HEK293 (cell line): ENCODE measurements around the gene SRPK3.

ENCODE experiments used
- CTCF ChIP-seq: fragments of 450-650 bp; formaldehyde crosslinking; IDR thresholded peaks from 2 replicates; pipeline ENCODE4 v1.5.1; 2016; ENCODE audit warnings: missing biosample characterization, missing genetic modification characterization
- ZBTB10 ChIP-seq: fragments of 450-650 bp; formaldehyde crosslinking; IDR thresholded peaks from 2 replicates; pipeline ENCODE4 v1.5.1; 2016; ENCODE audit warnings: missing biosample characterization, missing genetic modification characterization
- ZBTB21 ChIP-seq: fragments of 450-650 bp; formaldehyde crosslinking; IDR thresholded peaks from 2 replicates; pipeline ENCODE4 v1.5.1; 2017; ENCODE audit warnings: missing biosample characterization, missing genetic modification characterization
- ZEB2 ChIP-seq: fragments of 450-650 bp; formaldehyde crosslinking; IDR thresholded peaks from 2 replicates; pipeline ENCODE4 v1.5.1; 2016; ENCODE audit warnings: missing biosample characterization, missing genetic modification characterization
- ZNF112 ChIP-seq: fragments of 450-650 bp; formaldehyde crosslinking; IDR thresholded peaks from 2 replicates; pipeline ENCODE4 v1.5.0; 2017; ENCODE audit warnings: missing biosample characterization, missing genetic modification characterization
- ZNF214 ChIP-seq: fragments of 450-650 bp; formaldehyde crosslinking; IDR thresholded peaks from 2 replicates; pipeline ENCODE4 v1.5.1; 2017; ENCODE audit warnings: missing biosample characterization, mild to moderate bottlenecking, missing genetic modification characterization, borderline replicate concordance
- ZNF274 ChIP-seq, 2 experiments: fragments of 200-500 bp in 1 of 2; fragments of 450-650 bp in 1 of 2; sonication (Bioruptor generic) in 1 of 2; formaldehyde crosslinking in 1 of 2; IDR thresholded peaks; 2 replicates each; pipeline versions ENCODE4 v1.5.1 to v1.6.1; 2014 to 2016; ENCODE audit warnings: borderline replicate concordance in 1 of 2, inconsistent platforms in 1 of 2, low read length in 1 of 2, missing biosample characterization in 1 of 2, missing genetic modification characterization in 1 of 2
- ZNF792 ChIP-seq: fragments of 450-650 bp; formaldehyde crosslinking; IDR thresholded peaks from 2 replicates; pipeline ENCODE4 v1.5.1; 2016; ENCODE audit warnings: missing biosample characterization, missing genetic modification characterization
- TF ChIP-seq, protein P1 (sequence below): fragments of 450-650 bp; formaldehyde crosslinking; IDR thresholded peaks from 2 replicates; pipeline ENCODE4 v1.5.1; 2016; ENCODE audit warnings: missing biosample characterization, missing genetic modification characterization

DNA sequence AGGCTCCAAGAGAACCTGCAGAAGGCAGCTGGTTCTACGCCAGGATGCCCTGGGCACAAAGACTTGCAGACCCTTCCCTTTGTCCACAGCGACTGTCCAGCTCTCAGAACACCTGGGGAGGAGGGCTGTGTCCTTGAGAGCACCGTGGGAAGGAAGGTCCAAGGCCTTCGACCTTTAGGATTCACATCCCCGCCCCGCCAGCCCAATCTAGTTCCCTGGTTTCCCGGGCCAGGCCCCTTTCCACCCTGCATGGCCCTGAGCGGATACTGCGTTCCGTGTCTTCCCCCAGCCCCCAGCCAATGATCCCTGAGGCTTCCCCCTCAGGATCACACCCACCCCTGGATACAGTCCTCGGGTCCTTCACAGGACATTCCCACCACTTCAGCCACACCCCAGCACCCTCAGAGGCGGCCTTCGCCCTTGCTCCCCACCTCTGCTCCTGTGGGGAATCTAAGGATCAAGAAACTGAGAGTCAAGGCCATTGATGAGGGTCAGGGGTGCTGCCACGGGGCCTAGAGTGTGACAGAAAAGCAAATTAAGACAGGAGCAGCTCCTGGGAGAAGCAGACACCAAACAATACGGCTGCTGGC lies 47.1 kb upstream of the SRPK3 start:
- TF ChIP-seq ZNF112 (no peak), ZNF214 (no peak), CTCF (tag by site-specific recombination) (no peak), ZEB2 (tag by site-specific recombination) (no peak), ZNF792 (no peak), ZNF274 (IDR thresholded peaks at IDR 0.05; ENCODE audit: low read length) (no peak), ZNF274 (tag by site-specific recombination; IDR thresholded peaks at IDR 0.05; ENCODE audit: borderline replicate concordance) (no peak), ZBTB21 (tag by site-specific recombination) (no peak), ZBTB10 (tag by site-specific recombination) (no peak)
- TF ChIP-seq, protein P1, sequence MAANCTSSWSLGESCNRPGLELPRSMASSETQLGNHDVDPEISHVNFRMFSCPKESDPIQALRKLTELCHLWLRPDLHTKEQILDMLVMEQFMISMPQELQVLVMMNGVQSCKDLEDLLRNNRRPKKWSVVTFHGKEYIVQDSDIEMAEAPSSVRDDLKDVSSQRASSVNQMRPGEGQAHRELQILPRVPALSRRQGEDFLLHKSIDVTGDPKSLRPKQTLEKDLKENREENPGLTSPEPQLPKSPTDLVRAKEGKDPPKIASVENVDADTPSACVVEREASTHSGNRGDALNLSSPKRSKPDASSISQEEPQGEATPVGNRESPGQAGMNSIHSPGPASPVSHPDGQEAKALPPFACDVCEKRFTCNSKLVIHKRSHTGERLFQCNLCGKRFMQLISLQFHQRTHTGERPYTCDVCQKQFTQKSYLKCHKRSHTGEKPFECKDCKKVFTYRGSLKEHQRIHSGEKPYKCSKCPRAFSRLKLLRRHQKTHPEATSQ (tag by site-specific recombination): no peak
